GM18867 (cell line): ENCODE results near the gene TMC8.
"Not testable (repeated sequence)": the region's sequence is repeated elsewhere in the genome, so short reads cannot be mapped to it uniquely, and the experiment has no call there.

ENCODE experiments used
- ATAC-seq: cut with Tn5 transposase; IDR thresholded peaks from one replicate; pipeline ENCODE4 v1.9.1; 2021; ENCODE audit warnings: mild to moderate bottlenecking, moderate library complexity; ENCODE audit not compliant: unreplicated experiment

The TMC8 gene

DNA sequence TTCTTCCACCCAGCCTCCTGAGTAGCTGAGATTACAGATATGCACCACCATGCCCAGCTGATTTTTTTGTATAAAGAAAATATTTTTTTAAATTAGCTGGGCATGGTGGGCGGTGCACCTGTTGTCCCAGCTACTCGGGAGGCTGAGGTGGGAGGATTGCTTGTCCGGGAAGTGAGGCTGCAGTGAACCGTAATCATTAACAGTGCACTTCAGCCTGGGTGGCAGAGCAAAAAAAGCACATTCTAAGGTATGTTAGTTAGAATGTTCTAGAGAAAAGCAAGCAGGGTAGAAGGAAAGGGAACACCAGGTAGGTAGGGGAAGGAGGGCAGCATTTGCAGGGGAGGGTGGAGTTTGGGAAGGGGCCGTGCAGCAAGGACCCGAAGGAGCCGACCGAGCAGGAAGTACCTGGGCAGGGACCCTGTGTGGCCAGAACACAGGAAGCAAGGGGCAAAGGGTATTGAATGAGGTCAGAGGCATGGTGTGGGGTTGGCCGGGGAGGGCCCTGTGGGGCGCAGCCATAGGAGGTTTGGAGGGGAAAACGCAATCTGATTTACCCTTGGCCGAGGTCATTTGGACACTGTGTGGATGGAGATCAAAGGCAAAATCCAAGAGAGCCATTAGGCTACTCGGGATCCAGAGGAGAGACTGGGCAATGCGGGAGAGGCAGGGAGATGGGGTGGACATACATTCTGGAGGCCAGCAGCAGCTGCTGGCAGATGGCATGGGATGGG is 17.9 kb downstream of the TMC8 start:
- ATAC-seq: no peak

DNA sequence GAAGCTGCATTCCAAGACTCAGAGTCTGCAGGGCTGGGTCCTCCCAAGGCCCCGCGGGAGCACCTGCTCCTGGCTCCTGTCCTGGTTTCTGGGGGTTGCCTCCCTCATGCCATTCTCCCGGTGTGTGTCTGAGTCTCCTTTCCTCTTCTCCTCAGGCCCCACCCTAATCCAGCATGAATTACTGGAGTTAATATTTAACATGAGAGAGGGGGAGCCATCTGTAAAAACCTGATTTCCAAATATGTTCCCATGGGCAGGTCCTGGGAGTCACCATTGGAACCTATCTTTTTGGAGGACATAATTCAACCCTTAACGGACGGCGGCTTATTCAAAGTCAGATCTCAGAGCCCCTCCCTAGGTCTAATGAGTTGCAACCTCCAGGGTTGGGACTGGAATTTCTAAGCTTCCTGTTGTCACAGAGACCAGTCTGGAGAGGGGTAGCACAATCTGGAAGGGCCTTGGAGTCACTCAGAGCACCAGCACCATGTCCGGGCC is 21.0 kb downstream of the TMC8 start:
- no peak for ATAC-seq

DNA sequence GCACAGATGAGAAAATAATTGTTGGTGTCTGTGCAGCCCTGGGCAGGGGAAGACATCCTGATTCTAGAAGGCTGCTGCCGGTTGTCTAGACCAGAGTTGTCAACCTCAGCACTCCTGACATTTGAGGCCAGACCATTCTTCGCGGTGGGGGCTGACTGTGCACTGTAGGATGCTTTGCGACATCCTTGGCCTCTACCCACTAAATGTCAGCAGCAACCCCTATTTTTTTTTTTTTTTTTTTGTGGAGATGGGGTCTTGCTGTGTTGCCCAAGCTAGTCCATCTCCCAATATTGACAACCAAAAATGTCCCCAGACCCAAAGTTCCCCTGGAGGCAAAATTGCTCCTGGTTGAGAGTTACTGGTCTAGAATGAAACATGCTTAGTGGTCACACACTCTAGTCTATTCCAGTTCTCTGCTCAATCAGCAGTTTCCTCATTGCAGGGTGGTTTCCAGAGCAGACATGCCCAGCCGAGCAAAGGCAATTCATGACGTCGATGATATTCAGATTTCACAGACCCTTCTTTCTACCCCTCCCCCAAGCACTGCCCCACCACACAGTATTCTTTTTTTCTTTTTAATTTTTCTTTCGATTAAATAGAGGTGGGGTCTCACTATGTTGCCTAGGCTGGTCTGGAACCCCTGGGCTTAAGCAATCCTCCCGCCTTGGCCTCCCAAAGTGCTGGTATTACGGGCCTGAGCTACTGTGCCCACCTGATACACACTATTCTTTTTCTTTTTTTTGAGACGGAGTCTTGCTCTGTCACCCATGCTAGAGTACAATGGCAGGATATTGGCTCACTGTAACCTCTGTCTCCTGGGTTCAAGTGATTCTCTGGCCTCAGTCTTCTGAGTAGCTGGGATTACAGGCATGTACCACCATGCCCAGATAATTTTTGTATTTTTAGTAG is 24.6 kb downstream of the TMC8 start:
- ATAC-seq: peak; percentile 63

DNA sequence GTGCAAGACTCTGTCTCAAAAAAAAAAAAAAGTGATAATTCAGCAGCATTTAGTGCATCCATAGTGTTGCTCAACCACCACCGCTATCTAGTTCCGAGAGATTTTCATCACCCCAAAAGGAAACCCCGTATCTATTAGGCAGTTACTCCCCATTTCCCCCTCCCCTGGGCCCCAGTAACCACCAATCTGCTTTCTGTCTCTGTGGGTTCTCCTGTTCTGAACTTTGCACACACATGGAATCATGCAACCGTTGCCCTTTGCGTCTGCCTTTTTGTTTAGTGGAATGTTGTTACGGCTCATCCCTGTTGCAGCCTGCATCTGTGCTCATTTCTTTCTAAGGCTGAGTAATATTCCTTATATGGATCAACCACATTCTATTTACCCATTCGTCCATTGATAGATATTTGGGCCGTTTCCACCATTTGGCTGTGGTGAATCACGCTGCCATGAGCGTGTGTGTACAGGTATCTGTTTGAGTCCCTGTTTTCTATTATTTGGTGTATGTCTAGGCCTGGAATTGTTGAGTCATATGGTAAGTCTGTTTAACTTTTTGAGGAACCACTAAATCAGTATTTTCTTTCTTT is 29.1 kb downstream of the TMC8 start:
- ATAC-seq: no peak

DNA sequence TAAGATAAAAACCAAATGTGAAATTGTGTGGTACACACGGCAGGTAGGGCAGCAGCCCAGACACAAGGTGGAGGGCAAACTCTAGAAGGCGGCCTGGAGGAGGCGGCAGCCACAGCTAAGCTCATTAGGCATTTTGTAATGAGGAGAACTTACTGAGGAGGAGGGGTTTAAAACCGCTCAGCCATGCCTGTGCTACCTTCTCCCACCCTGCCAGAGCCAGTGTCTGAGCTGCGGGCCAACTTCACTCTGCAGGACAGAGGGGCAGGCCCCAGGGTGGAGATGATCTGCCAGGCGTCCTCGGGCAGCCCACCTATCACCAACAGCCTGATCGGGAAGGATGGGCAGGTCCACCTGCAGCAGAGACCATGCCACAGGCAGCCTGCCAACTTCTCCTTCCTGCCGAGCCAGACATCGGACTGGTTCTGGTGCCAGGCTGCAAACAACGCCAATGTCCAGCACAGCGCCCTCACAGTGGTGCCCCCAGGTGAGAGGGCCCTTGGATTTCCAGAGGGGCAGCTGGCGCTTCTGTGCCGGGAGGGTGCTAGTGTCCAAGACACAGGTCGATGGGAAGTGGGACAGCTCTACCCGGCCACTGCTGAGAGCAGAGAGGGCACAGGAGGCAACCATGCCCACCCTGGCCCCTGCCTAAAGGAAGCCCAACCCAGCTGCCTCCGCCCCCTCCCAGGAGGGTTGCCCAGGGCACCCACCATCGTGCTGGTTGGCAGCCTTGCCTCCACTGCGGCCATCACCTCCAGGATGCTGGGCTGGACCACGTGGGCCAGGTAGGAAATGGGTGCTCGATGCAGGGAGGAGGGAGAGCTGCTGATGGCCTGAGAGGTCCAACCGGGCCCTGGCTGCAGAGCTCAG is 33.5 kb downstream of the TMC8 start:
- no peak for ATAC-seq

DNA sequence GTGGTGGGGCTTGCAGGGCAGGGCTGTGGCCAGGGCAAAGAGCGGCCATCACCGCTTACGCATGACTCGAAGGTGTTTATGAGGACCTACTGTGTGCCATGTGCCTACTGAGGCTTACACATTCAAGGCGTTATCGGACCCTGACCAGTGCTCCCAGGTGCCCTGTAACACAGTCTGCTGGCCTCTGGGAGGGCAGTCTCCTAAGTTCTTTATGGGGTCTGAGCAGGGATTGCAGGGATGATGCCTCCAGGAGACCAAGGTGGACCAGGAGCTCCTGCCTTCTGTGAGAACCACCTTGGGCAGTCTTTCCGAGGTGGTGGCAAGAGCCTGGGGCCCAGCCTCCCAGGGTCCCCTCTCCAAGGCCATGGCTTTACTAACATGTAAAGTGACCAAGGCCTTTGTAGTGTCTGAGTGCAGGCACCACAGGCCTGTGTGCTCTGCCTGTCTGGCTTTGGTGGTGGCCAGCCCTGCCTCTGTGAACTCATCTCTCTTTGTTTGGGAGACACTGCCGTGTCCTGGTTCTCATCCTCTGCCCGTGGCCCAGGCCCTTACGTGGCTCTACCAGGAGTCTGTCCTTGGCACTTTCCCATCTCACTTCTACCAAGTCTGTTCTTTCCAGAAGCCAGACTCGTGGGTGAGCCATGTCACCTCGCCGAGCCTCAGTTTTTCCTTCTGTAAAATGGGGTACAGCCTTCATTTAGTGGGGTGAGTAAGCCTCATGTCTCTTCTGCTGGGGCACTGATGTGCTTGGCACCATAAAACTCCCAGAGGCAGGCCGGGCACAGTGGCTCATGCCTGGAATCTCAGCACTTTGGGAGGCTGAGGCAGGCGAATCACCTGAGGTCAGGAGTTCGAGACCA is 34.4 kb downstream of the TMC8 start:
- no peak for ATAC-seq

DNA sequence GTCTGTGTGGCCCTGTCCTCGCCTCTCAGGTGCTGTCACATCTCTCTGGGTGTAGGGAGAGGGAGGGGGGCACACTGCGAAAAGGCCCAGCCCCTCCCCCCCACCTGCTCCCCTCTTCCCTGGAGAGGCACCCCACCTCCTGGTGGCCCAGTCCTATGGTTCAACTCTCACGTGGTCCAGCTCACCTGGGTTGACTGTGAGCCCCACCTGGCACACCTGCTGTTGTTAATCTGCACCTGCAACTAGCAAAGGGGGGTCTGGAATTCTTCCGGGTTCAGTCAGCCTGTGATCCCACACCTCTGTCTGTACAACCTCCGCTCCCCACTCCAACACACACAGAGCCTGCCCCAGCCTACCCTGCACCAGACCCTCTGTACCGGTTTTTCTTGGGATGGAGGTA is 35.8 kb downstream of the TMC8 start:
- ATAC-seq: no peak

DNA sequence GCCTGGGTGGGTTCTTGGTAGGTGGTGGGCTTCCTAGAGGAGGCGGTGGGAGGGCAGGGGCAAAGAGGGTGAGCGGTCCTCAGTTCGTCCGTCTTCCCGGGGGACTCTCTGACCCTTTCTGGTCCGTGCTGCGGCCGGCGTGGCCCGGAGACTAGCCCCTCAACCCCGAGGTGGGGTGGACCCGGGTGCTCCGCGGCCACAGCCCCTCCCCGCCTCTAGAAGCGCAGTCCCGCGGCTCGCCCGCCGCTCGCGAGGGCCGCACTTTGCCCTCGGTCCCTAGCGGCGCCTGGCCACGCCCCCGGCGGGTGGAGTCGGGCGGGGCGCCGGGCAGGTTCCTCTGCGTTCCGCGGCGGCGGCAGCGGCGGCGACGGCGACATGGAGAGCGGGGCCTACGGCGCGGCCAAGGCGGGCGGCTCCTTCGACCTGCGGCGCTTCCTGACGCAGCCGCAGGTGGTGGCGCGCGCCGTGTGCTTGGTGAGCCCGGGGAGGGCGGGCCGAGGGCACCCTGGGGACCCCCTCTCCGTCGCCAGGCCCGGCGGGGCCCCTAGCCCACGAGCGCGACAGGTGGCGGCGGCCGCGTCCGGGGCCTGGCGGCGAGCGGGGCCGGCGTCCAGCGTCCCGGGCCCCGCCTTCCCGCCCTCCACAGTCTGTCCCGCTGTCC is 37.8 kb downstream of the TMC8 start, which contains the start of gene SYNGR2:
Gene SYNGR2, plus strand, starts transcription at position 340 of the 661 bp plus-strand sequence. Its CDS starts 36 bp downstream, at position 376.
- ATAC-seq: peak; percentile 55

DNA sequence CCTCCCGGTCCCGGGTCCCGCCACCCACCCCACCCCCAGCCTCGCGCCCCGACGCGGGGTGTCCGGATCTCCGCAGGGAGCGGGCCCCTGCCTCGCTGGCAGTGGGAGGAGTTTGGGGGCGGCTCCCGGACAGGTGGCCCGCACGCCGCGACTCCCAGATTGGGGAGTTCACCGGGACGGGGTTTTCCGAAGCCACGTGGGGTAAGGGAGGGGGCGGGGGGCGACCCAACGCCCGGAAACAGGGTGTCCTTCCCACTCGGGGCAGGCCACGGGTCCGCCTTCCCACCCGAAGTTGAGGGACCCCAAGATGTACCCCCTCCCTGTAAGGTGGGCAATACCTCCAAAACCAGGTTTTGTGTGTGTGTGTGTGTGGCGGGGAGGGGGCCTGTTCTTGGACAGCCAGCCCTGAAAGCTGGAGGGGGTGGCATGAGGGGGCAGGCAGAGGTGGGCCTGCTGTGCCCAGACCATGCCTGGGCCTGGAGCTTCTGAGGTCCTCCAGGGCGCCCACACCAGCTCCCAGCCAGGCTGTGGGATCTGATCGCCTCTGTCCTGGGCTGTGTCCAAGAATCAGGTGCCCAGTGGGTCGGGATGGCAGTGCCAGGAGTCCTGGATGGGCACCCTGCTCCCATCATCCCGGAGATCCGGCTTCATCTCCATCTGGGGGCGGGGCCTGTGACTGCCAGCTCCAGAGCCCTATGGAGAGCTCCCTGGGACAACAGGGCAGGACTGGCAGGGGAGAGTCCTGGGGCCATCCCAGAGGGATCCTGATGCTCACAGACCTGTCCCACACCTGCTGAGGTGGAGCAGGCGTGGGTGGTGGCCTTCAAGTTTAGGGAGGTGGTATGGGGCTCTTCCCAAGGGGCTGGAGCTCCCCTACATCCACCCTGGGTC is 38.6 kb downstream of the TMC8 start:
- peak; percentile 11 for ATAC-seq

DNA sequence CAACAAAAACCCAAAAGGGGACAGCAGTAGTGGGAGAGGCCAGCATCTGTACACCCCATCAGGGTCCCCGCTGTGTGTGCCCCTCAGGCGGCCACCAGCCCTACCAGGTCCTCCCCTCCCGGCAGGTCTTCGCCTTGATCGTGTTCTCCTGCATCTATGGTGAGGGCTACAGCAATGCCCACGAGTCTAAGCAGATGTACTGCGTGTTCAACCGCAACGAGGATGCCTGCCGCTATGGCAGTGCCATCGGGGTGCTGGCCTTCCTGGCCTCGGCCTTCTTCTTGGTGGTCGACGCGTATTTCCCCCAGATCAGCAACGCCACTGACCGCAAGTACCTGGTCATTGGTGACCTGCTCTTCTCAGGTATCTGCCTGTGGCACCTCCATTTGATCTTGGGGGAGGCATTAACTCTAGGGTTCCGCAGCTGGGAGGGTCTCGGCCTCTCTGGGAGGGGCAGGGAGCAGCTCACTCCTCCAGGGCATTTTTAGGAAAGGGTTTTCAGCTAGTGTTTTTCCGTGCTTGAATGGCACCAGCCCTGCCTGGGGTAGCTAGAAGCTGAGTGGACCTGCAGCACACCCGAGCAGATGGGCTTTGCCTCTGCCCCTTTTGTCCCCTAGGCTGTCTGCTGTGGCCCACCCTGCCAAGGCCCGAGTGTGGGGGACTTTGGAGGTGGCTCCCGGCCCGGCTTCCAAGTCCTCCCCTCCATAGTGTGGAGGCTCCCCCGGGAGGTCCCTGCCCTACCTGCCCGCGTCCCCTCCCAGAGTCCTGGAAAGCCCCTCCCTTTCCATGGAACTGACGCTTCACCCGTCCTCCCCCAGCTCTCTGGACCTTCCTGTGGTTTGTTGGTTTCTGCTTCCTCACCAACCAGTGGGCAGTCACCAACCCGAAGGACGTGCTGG is 40.4 kb downstream of the TMC8 start:
- no peak for ATAC-seq

DNA sequence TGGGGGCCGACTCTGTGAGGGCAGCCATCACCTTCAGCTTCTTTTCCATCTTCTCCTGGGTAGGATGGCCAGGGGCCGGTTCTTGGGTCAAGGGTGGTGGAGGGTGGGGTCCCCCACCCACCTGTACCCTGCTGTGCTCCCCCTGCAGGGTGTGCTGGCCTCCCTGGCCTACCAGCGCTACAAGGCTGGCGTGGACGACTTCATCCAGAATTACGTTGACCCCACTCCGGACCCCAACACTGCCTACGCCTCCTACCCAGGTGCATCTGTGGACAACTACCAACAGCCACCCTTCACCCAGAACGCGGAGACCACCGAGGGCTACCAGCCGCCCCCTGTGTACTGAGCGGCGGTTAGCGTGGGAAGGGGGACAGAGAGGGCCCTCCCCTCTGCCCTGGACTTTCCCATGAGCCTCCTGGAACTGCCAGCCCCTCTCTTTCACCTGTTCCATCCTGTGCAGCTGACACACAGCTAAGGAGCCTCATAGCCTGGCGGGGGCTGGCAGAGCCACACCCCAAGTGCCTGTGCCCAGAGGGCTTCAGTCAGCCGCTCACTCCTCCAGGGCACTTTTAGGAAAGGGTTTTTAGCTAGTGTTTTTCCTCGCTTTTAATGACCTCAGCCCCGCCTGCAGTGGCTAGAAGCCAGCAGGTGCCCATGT is 41.1 kb downstream of the TMC8 start:
- not testable (repeated sequence) for ATAC-seq

DNA sequence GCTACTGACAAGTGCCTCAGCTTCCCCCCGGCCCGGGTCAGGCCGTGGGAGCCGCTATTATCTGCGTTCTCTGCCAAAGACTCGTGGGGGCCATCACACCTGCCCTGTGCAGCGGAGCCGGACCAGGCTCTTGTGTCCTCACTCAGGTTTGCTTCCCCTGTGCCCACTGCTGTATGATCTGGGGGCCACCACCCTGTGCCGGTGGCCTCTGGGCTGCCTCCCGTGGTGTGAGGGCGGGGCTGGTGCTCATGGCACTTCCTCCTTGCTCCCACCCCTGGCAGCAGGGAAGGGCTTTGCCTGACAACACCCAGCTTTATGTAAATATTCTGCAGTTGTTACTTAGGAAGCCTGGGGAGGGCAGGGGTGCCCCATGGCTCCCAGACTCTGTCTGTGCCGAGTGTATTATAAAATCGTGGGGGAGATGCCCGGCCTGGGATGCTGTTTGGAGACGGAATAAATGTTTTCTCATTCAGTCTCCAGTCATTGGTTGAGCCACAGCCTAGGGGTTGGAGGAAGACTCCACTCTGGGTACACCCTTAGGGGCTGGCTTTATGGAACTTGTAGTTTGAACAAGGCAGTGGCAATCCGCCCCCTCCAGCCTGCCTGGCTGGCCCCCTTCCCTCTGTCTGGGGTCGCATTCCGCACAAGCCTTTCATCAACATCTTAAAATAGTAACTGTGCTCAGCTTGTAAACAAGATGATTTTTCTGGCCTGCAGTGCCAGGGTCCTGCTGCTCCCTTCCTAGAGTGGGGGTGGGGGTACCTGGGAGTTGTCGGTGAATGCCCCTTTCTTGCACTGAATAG is 41.9 kb downstream of the TMC8 start:
- no peak for ATAC-seq

DNA sequence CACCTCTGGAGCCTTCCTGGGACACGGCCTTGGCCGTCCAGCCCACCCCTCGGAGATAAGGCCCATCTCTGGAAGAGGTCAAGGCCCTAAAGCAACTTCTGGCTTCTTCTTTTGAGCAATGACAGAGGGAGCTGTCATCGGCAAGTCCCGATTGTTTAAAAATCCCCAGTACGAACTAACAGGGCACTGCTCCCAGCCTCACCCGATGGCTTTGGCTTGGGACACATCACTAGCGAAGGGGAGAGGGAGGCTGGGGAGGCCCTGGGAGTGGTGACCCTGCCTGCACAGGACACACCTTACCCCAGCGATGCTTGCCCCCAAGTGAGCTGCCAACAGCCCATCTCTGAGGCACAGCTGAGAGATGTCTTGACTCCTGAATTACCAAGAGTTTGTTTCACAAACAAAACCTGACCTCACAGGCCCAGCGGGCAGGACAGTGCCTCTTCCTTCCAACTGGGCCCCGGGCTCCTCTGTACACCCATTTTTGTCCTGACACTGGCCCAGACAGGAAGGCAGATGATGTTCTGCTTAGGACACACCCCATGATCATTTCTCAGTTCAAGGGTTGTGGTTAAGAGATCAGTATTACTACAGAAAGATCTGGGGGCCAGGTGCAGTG is 42.6 kb downstream of the TMC8 start:
- ATAC-seq: peak; percentile 36

DNA sequence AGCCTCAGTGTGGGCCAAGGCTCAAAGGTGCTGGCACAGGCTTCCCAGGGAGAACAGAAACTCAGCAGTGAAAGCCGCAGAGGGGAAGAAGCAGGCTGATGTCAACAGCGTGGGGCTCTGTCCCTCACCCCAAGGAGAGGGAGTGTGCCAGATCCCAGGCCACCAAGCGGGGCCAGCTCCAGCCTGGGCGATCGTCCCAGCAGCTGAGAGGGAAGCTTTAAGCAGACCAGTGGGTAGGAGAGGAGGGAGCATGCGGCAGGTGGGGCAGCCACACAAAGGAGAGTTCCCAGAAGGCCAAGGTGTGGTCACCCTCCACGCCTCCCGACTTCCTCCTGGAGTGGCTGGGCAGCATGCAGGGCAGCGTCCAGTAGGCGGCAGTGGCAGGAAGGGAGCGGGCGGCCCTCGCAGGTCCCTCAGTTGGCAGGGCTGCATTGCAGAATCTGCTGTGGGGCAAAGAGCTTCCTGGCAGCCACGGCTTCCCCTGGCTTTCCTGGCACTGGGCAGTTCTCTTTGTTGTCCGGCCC is 43.8 kb downstream of the TMC8 start:
- no peak for ATAC-seq
